ENCODE results near the gene TLR9.

GRCh38 chr3:52218026-52218425 lies 7.4 kb downstream of the TLR9 start:
- TF ChIP-seq CTCF (IDR thresholded peaks at IDR 0.05): no peak
- no peak for TF ChIP-seq POLR2A (IDR thresholded peaks at IDR 0.05)
